Brain microvascular endothelial cell (primary cell): ENCODE measurements around the gene PRDX1.
"Not testable (repeated sequence)": the region's sequence is repeated elsewhere in the genome, so short reads cannot be mapped to it uniquely, and the experiment has no call there.

Experiments used
- DNase-seq: peaks from one replicate; pipeline ENCODE4 v3.0.0-alpha.2; 2020
- H3K27ac ChIP-seq: fragments of 250-450 bp; sonication (Bioruptor Pico); 2 replicates; pipeline ENCODE4 v1.5.1; 2020; ENCODE audit warnings: mild to moderate bottlenecking, moderate library complexity
- H3K27me3 ChIP-seq: fragments of 250-450 bp; sonication (Bioruptor Pico); replicated peaks from 2 replicates; pipeline ENCODE4 v1.5.1; 2020; ENCODE audit warnings: mild to moderate bottlenecking
- H3K36me3 ChIP-seq: fragments of 250-450 bp; sonication (Bioruptor Pico); replicated peaks from 2 replicates; pipeline ENCODE4 v1.5.1; 2020; ENCODE audit warnings: mild to moderate bottlenecking
- H3K4me3 ChIP-seq: 2 replicates; pipeline ENCODE4 v1.5.1; 2011; ENCODE audit warnings: low read depth, mild to moderate bottlenecking, control low read depth, low read length, moderate library complexity
- in situ Hi-C: cut with HindIII; loops from 2 replicates; pipeline ENCODE4 v1.10.0; 2017; ENCODE audit warnings: low sequenced_read_pairs, low pct_ligation_motif_present
- TF ChIP-seq, protein P1 (sequence below): IDR thresholded peaks from 2 replicates; pipeline ENCODE4 v1.5.1; 2011; ENCODE audit warnings: low read depth, mild to moderate bottlenecking, moderate library complexity, low read length, control low read depth, inconsistent platforms; ENCODE audit errors: missing control alignments

PRDX1 gene

DNA sequence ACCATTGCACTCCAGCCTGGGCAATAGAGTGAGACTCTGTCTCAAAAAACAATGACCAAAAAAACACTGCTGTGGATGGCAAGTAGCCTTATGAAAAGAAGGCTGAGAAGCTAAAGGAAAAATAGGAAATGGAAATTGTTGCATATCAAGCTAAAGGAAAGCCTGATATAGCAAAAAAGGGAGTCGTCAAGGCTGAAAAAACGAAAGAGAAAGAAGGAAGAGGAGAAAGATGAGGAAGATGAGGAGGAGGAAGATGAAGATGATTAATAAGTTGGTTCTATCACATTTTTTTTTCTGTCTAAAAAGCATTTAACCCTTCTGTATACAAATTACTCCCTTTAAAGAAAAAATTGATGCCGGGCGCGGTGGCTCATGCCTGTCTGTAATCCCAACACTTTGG is 10.2 kb upstream of the PRDX1 start:
- DNase-seq, result no peak
- no peak overlapping the region for H3K4me3 ChIP-seq
- H3K27ac ChIP-seq, result no peak overlapping the region
- H3K36me3 ChIP-seq, result no peaks in the 10 kb centered on the region
- H3K27me3 ChIP-seq, result no peaks in the 10 kb centered on the region
- TF ChIP-seq, protein P1, sequence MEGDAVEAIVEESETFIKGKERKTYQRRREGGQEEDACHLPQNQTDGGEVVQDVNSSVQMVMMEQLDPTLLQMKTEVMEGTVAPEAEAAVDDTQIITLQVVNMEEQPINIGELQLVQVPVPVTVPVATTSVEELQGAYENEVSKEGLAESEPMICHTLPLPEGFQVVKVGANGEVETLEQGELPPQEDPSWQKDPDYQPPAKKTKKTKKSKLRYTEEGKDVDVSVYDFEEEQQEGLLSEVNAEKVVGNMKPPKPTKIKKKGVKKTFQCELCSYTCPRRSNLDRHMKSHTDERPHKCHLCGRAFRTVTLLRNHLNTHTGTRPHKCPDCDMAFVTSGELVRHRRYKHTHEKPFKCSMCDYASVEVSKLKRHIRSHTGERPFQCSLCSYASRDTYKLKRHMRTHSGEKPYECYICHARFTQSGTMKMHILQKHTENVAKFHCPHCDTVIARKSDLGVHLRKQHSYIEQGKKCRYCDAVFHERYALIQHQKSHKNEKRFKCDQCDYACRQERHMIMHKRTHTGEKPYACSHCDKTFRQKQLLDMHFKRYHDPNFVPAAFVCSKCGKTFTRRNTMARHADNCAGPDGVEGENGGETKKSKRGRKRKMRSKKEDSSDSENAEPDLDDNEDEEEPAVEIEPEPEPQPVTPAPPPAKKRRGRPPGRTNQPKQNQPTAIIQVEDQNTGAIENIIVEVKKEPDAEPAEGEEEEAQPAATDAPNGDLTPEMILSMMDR, result no peak
- in situ Hi-C loops, result no loop called here

DNA sequence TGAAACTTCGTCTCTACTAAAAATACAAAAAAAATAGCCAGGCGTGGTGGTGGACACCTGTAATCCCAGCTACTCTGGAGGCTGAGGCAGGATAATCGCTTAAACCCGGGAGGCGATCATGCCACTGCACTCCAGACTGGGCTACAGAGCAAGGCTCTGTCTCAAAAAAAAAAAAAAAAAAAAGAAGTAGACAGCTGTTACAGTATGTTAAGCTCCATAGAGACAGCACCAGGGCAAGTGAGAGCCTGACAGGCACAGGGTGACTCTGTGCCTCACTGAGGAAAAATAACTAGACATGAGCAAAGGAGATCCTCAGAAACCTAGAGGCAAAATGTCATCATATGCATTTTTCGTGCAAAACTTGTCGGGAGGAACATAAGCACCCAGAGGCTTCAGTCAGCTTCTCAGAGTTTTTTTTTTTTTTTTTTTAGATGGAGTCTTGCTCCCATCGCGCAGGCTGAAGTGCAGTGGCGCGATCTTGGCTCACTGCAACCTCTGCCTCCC is 9.0 kb upstream of the PRDX1 start:
- Histone ChIP-seq H3K36me3 (no peaks in the 10 kb centered on the region), H3K27ac (no peak overlapping the region), H3K27me3 (no peaks in the 10 kb centered on the region), H3K4me3 (no peak overlapping the region)
- TF ChIP-seq, protein P1, result no peak
- in situ Hi-C loops, result no loop called here
- no peak for DNase-seq

DNA sequence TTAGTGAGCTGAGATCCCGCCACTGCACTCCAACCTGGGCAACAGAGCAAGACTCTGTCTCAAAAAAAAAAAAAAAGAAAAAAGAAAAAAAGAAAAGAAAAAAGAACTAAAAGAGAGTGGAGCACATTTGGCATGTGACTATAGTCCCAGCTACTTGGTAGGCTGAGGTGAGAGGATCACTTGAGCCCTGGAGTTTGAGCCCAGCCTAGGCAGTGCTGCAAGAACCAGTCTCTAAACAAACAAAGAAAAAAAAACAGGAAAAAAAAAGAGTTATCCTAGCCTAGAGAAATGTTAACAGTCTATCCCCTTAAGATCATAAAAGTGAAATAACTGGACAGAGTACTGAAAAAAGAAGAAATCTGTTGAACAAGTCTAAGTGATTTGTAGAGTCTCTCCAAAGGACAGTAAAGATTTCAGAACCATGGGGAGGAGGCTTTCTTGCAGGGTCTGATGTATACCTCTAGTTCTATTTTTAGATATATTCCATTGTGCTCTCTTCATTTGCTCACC is 4.5 kb upstream of the PRDX1 start:
- H3K27me3 ChIP-seq, result no peaks in the 10 kb centered on the region
- H3K4me3 ChIP-seq, result no peak overlapping the region
- H3K27ac ChIP-seq, result no peak overlapping the region
- TF ChIP-seq, protein P1, result no peak
- no peaks in the 10 kb centered on the region for H3K36me3 ChIP-seq
- no peak for DNase-seq
- in situ Hi-C loops, result no loop called here

DNA sequence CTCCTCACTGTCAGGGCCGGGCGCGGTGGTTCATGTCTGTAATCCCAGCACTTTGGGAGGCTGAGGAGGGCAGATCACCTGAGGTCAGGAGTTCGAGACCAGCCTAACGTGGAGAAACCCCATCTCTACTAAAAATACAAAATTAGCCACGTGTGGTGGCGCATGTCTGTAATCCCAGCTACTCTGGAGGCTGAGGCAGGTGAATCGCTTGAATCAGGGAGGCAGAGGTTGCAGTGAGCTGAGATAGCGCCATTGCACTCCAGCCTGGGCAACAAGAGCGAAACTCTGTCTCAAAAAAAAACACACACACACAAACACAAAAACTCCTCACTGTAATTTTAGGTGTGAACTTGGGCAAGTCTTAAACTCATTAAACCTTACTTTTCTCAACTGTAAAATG is 2.3 kb upstream of the PRDX1 start:
- H3K4me3 ChIP-seq, in situ Hi-C loops, DNase-seq, H3K27me3 ChIP-seq, H3K27ac ChIP-seq, H3K36me3 ChIP-seq: not testable (repeated sequence)

DNA sequence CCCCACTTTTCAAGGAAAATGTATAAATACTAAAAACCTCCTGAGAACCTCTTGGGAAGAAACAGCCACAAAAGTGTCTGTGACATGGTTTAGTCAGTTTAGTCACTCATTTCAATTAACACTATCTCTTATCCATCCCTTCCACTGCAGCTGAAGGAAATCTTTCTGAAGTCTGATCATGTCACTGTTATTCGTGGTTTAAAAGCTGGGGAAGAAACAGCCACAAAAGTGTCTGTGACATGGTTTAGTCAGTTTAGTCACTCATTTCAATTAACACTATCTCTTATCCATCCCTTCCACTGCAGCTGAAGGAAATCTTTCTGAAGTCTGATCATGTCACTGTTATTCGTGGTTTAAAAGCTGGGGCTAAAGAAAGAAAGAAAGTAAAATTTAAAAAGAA is 1.8 kb upstream of the PRDX1 start:
- H3K4me3 ChIP-seq, H3K27me3 ChIP-seq, H3K27ac ChIP-seq, DNase-seq, H3K36me3 ChIP-seq, in situ Hi-C loops: not testable (repeated sequence)

DNA sequence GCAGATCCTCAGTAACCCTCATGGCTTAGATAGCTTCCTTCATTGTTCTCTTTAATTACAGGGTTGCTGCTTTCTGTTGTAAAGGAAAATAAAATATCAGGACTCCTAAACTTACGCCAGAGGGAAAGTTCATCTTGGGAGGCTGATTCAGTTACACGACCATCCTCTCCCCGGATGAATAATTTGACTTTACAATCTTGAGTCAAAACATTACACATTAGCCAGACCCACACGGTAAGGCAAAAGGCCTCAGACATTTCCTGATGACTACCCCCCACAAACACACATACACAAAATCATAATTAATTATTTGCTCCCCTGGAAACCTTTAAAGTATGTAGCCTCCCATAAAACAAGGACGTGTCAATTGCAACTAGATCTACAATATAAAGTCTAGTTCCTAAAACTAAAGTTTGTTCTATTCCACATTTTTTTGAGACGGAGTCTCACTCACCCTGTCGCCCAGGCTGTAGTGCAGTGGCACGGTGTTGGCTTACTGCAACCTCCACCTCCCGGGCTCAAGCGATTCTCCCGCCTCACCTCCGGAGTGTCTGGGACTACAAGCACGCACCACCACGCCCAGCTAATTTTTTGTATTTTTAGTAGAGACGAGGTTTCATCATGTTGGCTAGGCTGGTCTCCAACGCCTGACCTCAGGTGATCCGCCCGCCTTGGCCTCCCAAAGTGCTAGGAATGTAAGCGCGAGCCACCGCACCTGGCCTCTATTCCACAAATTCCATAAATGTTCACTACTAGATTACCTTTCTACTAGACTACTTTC is 830 bp upstream of the PRDX1 start:
- H3K27ac ChIP-seq, result peak overlapping the region; percentile 97
- H3K36me3 ChIP-seq, result peaks cover 12% of the 10 kb centered on the region
- no peaks in the 10 kb centered on the region for H3K27me3 ChIP-seq
- TF ChIP-seq, protein P1, result no peak
- peak overlapping the region; percentile 99 for H3K4me3 ChIP-seq
- in situ Hi-C loops, result no loop called here
- peak; percentile 40 for DNase-seq

DNA sequence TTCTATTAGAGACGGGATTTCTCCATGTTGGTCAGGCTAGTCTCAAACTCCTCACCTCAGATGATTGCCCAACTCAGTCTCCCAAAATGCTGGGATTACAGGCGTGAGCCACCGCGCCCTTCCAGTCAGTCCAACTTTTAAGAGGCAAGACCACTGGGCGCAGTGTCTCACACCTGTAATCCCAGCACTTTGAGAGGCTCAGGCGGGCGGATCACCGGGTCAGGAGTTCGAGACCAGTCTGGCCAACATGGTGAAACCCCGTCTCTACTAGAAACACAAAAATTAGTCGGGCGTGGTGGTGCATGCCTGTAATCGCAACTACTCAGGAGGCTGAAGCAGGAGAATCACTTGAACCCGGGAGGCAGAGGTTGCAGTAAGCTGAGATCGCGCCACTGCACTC is 1.9 kb downstream of the PRDX1 start:
- H3K27me3 ChIP-seq, DNase-seq, in situ Hi-C loops, H3K27ac ChIP-seq: not testable (repeated sequence)
- Histone ChIP-seq H3K4me3 (peak overlapping the region; percentile 99), H3K36me3 (peaks cover 37% of the 10 kb centered on the region)
